Ishikawa (cell line): ENCODE measurements around the gene LCMT1.
A peak's percentile ranks its signal among the peaks of the same experiment; 100 is the strongest.

Source experiments
- CEBPB ChIP-seq: IDR thresholded peaks from 2 replicates; pipeline ENCODE4 v1.6.1; 2012
- CREB1 ChIP-seq: IDR thresholded peaks from 2 replicates; pipeline ENCODE4 v1.6.1; 2012; ENCODE audit warnings: low read depth
- EGR1 ChIP-seq: IDR thresholded peaks from 2 replicates; pipeline ENCODE4 v1.6.1; 2012
- EP300 ChIP-seq: IDR thresholded peaks from 2 replicates; pipeline ENCODE4 v1.6.1; 2012; ENCODE audit warnings: borderline replicate concordance
- FOXM1 ChIP-seq: IDR thresholded peaks from 2 replicates; pipeline ENCODE4 v1.6.1; 2012; ENCODE audit warnings: low read depth, borderline replicate concordance
- NFIC ChIP-seq: IDR thresholded peaks from 2 replicates; pipeline ENCODE4 v1.6.1; 2012
- RAD21 ChIP-seq: IDR thresholded peaks from 2 replicates; pipeline ENCODE4 v1.6.1; 2012; ENCODE audit warnings: low read depth
- TAF1 ChIP-seq: IDR thresholded peaks from 2 replicates; pipeline ENCODE4 v1.6.1; 2012; ENCODE audit warnings: low read depth, mild to moderate bottlenecking
- TCF12 ChIP-seq: IDR thresholded peaks from 2 replicates; pipeline ENCODE4 v1.6.1; 2012; ENCODE audit warnings: low read depth
- TEAD4 ChIP-seq: IDR thresholded peaks from 2 replicates; pipeline ENCODE4 v1.6.1; 2012
- YY1 ChIP-seq: IDR thresholded peaks from 2 replicates; pipeline ENCODE4 v1.6.1; 2012; ENCODE audit warnings: low read depth
- ZBTB7A ChIP-seq: IDR thresholded peaks from 2 replicates; pipeline ENCODE4 v1.6.1; 2012; ENCODE audit warnings: low read depth
- TF ChIP-seq, protein P1 (sequence below): IDR thresholded peaks from 2 replicates; pipeline ENCODE4 v1.6.1; 2012
- TF ChIP-seq, protein P2 (sequence below): IDR thresholded peaks from 2 replicates; pipeline ENCODE4 v1.6.1; 2012; ENCODE audit warnings: low read depth, mild to moderate bottlenecking
- TF ChIP-seq, protein P3 (sequence below): IDR thresholded peaks from 2 replicates; pipeline ENCODE4 v1.6.1; 2012

LCMT1 gene

DNA sequence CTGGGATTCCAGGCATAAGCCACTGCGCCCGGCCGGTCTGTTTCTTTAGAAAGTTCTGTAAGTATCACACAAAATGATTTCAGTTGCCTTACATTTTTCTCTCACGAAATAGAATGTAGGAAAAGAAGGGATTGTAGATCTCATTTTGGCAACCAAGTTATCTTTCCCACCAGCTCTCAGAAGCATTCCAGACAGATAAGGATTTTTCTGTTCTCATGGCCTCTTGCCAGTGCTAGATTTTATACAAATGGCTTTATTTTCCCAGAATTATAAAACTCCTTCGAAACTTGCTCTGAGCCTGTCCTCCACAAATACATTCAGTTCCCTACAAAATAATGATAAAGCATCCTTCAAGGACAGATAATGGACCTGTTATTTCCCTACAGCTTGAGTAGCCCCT lies 46.9 kb downstream of the LCMT1 start:
- TF ChIP-seq, protein P1, sequence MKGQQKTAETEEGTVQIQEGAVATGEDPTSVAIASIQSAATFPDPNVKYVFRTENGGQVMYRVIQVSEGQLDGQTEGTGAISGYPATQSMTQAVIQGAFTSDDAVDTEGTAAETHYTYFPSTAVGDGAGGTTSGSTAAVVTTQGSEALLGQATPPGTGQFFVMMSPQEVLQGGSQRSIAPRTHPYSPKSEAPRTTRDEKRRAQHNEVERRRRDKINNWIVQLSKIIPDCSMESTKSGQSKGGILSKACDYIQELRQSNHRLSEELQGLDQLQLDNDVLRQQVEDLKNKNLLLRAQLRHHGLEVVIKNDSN, result no peak
- TF ChIP-seq CREB1, result no peak

DNA sequence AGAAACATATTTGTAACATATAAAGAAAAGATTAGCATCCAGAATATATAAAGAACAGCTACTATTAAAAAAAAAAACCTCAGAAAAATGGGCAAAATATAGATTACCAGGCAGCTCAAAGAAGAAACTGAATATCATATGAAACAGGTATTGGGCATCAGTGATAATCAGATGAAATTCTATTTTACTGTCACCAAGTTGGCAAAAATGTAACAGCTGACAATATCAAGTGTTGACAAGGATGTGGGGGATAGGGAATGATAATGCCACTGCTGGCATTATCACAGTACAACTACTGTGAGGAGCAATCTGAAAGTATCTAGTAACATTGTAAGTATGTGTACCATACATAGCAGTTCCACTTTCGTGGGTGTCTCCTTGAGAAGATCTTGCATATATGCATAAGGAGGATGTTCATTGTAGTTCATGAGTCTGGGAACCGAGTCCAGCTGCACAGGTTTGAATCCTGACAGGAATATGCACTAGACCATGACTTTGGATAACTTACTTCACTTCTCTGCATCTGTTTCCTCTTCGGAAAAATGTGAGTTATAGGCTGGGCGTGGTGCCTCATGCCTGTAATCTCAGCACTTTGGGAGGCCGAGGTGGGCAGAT lies 50.3 kb downstream of the LCMT1 start:
- TF ChIP-seq TCF12 (no peak), ZBTB7A (no peak), TEAD4 (no peak), EP300 (no peak), CREB1 (no peak), EGR1 (no peak), RAD21 (no peak), YY1 (no peak), CEBPB (no peak), NFIC (no peak), TAF1 (no peak), FOXM1 (no peak)
- TF ChIP-seq, protein P1, result no peak
- TF ChIP-seq, protein P2, sequence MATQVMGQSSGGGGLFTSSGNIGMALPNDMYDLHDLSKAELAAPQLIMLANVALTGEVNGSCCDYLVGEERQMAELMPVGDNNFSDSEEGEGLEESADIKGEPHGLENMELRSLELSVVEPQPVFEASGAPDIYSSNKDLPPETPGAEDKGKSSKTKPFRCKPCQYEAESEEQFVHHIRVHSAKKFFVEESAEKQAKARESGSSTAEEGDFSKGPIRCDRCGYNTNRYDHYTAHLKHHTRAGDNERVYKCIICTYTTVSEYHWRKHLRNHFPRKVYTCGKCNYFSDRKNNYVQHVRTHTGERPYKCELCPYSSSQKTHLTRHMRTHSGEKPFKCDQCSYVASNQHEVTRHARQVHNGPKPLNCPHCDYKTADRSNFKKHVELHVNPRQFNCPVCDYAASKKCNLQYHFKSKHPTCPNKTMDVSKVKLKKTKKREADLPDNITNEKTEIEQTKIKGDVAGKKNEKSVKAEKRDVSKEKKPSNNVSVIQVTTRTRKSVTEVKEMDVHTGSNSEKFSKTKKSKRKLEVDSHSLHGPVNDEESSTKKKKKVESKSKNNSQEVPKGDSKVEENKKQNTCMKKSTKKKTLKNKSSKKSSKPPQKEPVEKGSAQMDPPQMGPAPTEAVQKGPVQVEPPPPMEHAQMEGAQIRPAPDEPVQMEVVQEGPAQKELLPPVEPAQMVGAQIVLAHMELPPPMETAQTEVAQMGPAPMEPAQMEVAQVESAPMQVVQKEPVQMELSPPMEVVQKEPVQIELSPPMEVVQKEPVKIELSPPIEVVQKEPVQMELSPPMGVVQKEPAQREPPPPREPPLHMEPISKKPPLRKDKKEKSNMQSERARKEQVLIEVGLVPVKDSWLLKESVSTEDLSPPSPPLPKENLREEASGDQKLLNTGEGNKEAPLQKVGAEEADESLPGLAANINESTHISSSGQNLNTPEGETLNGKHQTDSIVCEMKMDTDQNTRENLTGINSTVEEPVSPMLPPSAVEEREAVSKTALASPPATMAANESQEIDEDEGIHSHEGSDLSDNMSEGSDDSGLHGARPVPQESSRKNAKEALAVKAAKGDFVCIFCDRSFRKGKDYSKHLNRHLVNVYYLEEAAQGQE, result no peak
- TF ChIP-seq, protein P3, sequence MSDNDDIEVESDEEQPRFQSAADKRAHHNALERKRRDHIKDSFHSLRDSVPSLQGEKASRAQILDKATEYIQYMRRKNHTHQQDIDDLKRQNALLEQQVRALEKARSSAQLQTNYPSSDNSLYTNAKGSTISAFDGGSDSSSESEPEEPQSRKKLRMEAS, result no peak

DNA sequence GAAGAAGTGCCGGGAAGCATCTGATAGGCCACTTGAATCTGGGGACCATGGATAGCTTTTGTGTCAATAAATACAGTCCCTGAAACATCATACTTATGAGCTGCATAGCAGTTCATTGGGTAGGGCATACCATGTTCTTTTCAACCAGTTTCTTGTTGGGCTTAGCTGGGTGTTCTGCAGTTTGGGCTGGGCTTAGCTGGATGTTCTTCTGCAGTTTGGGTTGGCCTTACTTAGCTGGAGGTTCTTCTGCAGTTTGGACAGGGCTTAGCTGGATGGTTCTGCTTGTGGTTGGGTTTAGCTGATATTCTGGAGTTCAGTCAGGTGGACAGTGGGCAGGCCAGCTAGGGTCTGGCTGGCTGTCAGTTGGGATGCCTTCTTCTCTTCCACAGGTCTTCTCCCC lies 52.1 kb downstream of the LCMT1 start:
- no peak for TF ChIP-seq TAF1
- TF ChIP-seq, protein P2, result no peak
- TF ChIP-seq NFIC, result no peak
- TF ChIP-seq, protein P1, result no peak
- no peak for TF ChIP-seq YY1
- TF ChIP-seq CREB1, result no peak
- no peak for TF ChIP-seq CEBPB
- TF ChIP-seq, protein P3, result no peak
- no peak for TF ChIP-seq TEAD4
- TF ChIP-seq ZBTB7A, result no peak
- no peak for TF ChIP-seq EP300
- no peak for TF ChIP-seq TCF12
- no peak for TF ChIP-seq EGR1
- no peak for TF ChIP-seq RAD21

DNA sequence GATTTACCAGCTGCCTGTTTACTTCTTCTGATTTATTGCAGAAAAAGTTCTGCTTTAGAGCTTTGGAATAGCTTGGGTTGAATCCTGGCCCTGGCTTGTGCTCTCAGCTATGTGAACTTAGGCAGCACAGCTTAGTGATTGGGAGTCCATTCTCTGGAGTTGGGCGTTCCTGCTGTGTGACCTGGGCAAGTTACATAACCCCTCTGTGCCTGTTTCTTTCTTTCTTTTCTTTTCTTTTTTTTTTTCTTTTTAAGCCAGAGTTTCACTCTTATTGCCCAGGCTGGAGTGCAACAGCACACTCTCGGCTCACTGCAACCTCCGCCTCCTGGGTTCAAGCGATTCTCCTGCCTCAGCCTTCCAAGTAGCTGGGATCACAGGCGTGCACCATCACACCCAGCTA lies 53.7 kb downstream of the LCMT1 start:
- TF ChIP-seq TEAD4, result no peak
- TF ChIP-seq, protein P3, result no peak

DNA sequence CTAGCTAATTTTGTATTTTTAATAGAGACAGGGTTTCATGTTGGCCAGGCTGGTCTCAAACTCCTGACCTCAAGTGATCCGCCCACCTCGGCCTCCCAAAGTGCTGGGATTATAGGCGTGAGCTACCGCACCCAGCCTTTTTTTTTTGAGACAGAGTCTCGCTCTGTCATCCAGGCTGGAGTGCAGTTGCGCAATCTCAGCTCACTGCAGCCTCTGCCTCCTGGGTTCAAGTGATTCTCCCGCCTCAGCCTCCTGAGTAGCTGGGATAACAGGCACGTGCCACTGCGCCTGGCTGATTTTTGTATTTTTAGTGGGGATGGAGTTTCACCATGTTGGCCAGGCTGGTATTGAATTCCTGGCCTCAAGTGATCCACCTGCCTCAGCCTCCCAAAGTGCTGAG lies 56.4 kb downstream of the LCMT1 start:
- peak; percentile 86 for TF ChIP-seq CEBPB

DNA sequence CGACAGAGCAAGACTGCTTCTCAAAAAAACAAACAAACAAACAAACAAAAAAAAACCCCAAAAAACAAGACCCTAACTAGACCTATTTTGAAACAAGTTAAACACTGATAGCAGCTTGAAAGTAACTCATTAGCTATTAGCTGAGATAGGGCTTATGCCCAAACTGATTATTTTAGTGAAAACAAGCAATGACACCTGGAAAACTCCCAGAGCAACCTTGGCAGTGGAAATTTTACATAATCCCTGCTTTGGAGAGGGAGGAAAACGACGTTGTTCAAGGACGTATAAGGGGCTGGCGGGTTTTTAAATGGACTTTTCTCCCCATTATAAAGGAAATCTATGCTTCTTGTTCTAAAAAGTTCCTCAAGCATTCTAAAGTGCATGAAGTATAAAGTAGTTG lies 59.8 kb downstream of the LCMT1 start:
- TF ChIP-seq CREB1 (no peak), TEAD4 (no peak), TCF12 (no peak), RAD21 (no peak), NFIC (no peak), CEBPB (no peak), FOXM1 (no peak), EP300 (no peak), YY1 (no peak), TAF1 (no peak), ZBTB7A (no peak), EGR1 (no peak)
- TF ChIP-seq, protein P2, result no peak
- TF ChIP-seq, protein P3, result no peak
- TF ChIP-seq, protein P1, result no peak
